Stimulated activated effector memory CD8-positive, alpha-beta T cell treated with anti-CD3 and anti-CD28 coated beads, Interleukin-12 subunit alpha, Interleukin-12 subunit beta, amount 100 ng/mL, for 72 hours (primary cell): ENCODE measurements around the gene NDUFS6.

ENCODE experiments used
- ATAC-seq: fragments of 150-1000 bp; cut with Tn5 transposase; 2 replicates; pipeline ENCODE4 v1.10.0; 2021
- DNase-seq, 2 donors: peaks; one replicate each; pipeline ENCODE4 v3.0.0; 2021 to 2022; ENCODE audit warnings: low spot score in 2 of 2
- H3K27ac Mint-ChIP-seq: one replicate; pipeline ENCODE4 v1.8.0; 2022; ENCODE audit warnings: mild to moderate bottlenecking, mixed read lengths
- H3K36me3 Mint-ChIP-seq: one replicate; pipeline ENCODE4 v1.8.0; 2022; ENCODE audit warnings: mild to moderate bottlenecking, mixed read lengths
- H3K4me1 Mint-ChIP-seq: one replicate; pipeline ENCODE4 v1.8.0; 2022; ENCODE audit warnings: mixed read lengths
- H3K4me3 Mint-ChIP-seq: one replicate; pipeline ENCODE4 v1.8.0; 2022; ENCODE audit warnings: mild to moderate bottlenecking, mixed read lengths
- H3K9me3 Mint-ChIP-seq: one replicate; pipeline ENCODE4 v1.8.0; 2022; ENCODE audit warnings: mixed read lengths

The NDUFS6 gene

DNA sequence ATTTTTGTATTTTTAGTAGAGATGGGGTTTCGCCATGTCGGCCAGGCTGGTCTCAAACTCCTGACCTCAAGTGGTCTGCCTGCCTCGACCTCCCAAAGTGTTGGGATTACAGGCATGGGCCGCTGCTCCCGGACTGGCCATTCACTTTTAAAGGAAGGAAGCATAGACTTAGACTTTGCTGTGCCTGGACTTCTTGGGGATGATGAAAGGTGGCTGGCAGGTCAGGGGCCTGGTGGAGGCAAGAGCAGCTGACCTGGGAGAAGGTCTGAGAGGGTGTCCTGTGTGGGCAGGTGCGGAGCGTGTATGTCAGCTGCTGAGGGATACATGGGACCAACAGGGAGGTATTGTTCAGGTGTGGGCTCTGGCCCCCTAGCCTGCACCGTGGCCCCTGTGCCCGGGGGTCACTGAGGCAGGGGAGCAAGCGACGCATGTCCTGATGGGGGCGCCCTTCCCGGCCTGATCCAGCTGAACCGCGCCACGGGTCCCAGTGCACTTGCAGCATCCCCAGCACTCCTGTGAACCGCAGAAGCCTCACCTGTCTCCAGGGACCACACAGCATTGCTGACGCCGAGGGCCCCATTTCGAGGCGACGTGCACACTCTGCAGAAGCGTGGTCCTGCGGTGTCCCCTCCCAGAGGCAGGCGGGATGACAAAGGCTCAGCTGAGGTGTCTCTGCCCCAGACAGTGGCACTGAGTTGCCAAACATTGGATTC lies 23.1 kb downstream of the NDUFS6 start:
- DNase-seq (no peak), ATAC-seq (no peak)
- no peaks in the 10 kb centered on the region for H3K4me1 Mint-ChIP-seq
- no peak overlapping the region for H3K27ac Mint-ChIP-seq
- H3K9me3 Mint-ChIP-seq, result no peaks in the 10 kb centered on the region
- H3K36me3 Mint-ChIP-seq, result peaks cover 24% of the 10 kb centered on the region
- H3K4me3 Mint-ChIP-seq, result no peak overlapping the region

DNA sequence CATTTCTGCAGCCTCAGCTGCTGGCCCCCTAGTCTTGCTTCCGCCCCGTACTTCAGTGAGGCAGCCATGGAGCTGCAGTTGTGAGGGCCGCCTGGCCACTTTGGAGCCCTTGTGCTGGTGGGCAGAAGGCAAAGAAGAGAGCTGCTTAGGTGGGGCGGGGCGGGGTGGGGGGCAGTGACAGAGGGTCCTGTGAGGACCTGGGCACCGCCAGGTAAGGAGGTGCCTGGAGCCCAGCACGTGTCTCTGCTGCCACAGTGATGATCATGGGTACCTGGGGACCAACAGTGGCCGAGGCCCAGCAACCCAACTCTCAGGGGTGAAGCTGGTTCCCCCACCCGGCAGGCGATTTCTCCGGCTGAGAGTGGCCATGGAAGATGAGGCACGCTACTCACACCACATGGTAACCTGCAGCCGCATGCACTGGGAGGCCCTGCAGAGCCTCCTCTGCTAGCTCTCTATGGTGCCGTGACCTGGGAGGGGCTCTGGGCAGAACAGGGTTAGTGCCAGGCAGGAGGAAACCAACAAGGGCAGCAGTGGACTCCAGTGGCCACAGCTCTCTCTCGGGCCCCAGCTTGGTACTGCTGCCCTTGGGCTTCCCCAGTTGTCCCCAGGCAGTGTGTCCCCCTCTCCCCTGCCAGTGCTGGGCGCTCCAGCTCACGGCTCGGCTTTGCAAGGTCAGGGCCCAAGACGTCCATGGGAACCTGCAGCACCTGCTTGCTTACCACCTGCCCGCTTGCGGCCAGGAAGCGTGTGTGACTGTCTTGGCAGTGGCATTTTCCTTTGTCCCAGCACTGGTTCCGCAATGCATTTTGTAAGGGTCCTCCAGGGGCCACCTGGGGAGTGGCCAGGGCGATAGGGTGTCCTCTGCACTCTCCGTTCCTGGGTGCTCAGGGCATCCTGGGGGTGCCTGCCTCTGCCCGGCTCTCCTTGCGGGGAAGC lies 24.0 kb downstream of the NDUFS6 start:
- Mint-ChIP-seq H3K9me3 (no peaks in the 10 kb centered on the region), H3K4me3 (no peak overlapping the region), H3K36me3 (peaks cover 15% of the 10 kb centered on the region), H3K4me1 (no peaks in the 10 kb centered on the region), H3K27ac (no peak overlapping the region)
- DNase-seq, result no peak
- no peak for ATAC-seq

DNA sequence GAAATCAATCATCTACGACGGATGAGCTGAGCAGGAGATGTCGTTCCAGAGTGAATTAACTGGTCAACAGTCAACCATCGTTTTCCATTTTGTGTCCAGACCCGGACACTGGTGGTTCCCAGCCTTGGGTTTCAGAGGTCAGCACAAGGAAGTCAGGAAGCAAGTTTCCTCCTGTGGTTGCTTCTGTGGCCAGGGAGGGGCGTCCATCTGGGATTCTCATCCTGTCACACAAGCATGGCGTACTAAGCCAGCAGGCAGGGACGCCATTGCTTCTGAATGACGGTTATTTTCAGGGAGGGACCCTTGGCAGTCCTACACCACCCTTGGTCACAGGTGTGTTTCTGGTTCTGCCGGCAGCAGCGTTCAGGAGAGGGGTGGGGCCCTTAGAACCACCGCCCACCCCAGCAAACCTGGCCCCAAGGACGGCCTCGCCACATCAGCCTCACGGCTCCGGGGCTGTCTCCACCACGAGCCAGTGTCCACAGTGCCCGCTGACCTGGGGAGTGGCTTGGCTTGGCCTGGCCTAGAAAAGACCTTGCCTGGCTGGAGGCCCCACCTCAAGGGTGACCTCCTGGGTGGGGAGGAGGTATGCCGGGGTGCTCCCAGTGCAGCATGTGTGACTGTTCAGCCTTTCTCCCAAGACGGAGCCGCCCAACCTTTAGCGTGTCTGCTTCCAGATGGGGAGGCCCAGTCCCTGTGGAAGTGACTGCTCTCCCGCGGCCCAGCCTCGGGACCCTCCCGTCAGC lies 25.2 kb downstream of the NDUFS6 start:
- H3K9me3 Mint-ChIP-seq, result no peaks in the 10 kb centered on the region
- H3K4me3 Mint-ChIP-seq, result no peak overlapping the region
- ATAC-seq (no peak), DNase-seq (no peak)
- H3K36me3 Mint-ChIP-seq, result peaks cover 6% of the 10 kb centered on the region
- no peaks in the 10 kb centered on the region for H3K4me1 Mint-ChIP-seq
- no peak overlapping the region for H3K27ac Mint-ChIP-seq

DNA sequence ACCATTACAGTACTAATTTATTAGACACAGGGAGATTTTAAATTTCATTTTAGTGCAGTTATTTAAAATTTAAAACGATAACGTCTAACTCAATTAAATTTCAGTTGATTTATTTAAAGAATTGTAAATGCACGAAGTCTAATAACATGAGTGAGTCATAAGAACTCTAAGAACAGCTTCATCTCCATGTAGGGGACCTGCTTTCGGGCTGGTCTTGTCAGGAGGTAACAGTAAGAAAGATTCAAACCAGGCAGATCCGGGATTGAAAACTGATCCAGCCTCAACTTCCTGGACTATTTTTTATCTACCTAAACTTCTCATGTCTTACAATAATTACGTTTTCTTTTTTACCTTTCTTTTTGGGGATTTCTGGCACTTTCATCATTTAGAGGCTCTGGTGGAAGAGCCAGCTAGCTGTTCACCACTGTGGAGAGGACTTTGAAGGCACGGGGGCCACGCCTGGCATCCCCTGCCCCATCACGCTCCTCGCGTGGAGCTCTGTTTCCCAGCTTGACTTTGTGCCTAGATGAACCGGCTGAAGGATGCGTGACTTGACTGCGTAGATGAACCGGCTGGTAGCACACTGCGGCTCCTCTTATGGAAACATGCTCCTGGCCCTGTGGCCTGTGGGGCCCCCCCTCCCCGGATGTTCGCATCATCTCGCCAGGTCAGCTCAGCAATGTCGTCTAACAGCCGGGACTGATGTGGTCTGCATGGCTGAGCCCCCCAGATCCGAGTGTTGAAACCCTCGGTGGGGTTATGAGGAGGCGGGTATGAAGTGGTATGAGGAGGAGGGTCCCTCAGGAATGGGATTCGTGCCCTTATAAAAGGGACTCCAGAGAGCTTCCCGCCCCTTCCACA lies 26.0 kb downstream of the NDUFS6 start:
- Mint-ChIP-seq H3K4me3 (no peak overlapping the region), H3K36me3 (peaks cover 6% of the 10 kb centered on the region), H3K27ac (no peak overlapping the region), H3K4me1 (no peaks in the 10 kb centered on the region), H3K9me3 (no peaks in the 10 kb centered on the region)
- ATAC-seq (no peak), DNase-seq (no peak)

- H3K4me3 Mint-ChIP-seq, result no peak overlapping the region
- ATAC-seq (peak; percentile 40), DNase-seq (no peak)
- H3K9me3 Mint-ChIP-seq, result no peaks in the 10 kb centered on the region
- H3K36me3 Mint-ChIP-seq, result peaks cover 6% of the 10 kb centered on the region
- no peak overlapping the region for H3K27ac Mint-ChIP-seq
- H3K4me1 Mint-ChIP-seq, result no peaks in the 10 kb centered on the region
Observed at GRCh38 chr5:1827886-1828397, 26.7 kb downstream of the NDUFS6 start.

DNA sequence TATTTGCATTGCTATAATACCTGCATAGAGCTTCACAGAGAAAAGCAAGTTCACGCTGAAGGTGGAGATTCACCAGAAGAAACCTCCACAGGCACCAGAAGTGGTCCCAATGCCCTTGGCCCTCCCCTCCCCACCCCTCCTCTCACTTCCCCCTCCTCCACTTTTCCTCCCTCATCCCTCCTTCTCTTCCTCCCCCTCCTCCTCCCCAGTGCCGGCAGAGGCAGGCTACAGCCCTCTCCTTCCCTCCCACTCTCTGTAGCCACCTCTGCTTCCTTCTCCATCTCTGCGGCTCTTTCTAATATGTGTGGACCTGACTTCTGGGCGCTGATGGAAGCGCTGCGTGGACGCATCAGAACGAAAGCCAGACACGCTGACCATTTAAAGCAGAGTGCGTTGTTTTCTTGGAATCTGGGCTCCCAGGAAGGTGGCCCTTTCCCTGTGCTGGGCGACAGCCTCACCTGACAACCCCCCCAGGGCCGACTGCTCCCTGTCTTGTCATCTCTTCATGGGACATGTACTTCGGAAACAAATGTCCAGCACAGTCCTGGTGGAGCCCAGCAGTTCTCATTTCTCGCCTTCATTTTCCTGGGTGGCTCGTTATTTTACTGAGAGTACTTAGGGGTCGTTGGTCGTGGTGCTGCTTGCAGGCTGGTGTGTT lies 29.5 kb downstream of the NDUFS6 start:
- Mint-ChIP-seq H3K36me3 (no peaks in the 10 kb centered on the region), H3K9me3 (no peaks in the 10 kb centered on the region), H3K4me3 (no peak overlapping the region), H3K4me1 (no peaks in the 10 kb centered on the region), H3K27ac (no peak overlapping the region)
- DNase-seq (no peak), ATAC-seq (no peak)

GRCh38 chr5:1831257-1831656 lies 30.1 kb downstream of the NDUFS6 start:
- ATAC-seq (no peak), DNase-seq (no peak)
- Mint-ChIP-seq H3K27ac (no peak overlapping the region), H3K4me1 (no peaks in the 10 kb centered on the region), H3K9me3 (no peaks in the 10 kb centered on the region), H3K4me3 (no peak overlapping the region), H3K36me3 (no peaks in the 10 kb centered on the region)

- ATAC-seq (no peak), DNase-seq (no peak)
- Mint-ChIP-seq H3K4me1 (no peaks in the 10 kb centered on the region), H3K36me3 (no peaks in the 10 kb centered on the region), H3K9me3 (no peaks in the 10 kb centered on the region), H3K4me3 (no peak overlapping the region), H3K27ac (no peak overlapping the region)
Observed at GRCh38 chr5:1831677-1832313, 30.6 kb downstream of the NDUFS6 start.

GRCh38 chr5:1832511-1833250 lies 31.5 kb downstream of the NDUFS6 start:
- Mint-ChIP-seq H3K36me3 (no peaks in the 10 kb centered on the region), H3K4me1 (no peaks in the 10 kb centered on the region), H3K27ac (no peak overlapping the region), H3K9me3 (no peaks in the 10 kb centered on the region), H3K4me3 (no peak overlapping the region)
- ATAC-seq (peak; percentile 12), DNase-seq (no peak)

DNA sequence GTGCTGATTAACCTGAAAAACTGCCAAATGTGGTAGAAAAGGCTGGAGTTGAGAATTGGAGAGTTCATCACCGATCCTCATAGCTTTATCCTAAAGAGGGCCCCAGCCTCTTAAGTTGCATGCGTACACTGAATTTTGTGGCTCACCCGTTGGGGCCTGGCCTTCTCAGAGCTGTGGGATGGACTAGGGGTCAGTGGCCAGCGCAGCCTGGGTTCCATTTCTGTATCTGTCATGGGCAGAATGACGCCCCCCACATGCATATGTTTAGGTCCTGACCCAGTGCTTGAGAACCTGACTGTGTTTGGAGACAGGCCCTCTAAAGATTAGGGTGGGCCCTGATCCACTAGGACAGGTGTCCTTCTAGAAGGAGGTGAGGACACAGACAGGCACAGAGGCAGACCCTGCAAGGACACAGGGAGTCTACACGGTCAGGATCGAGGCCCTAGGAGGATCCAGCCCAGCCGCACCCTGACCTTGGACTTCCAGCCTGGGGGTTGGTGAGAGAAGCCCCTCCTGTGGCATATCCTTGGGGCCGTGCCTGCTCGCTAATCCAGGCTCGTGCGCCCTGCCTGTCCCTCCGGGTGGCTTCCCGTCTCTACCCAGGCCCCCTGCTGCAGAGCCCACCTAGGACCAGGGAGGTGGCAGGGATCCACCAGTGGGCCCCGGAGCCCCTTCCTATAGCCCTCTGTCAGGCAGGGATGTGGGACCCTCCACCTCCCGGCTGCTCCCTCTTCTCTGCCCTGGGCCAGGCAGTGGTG lies 32.2 kb downstream of the NDUFS6 start:
- H3K36me3 Mint-ChIP-seq, result no peaks in the 10 kb centered on the region
- H3K9me3 Mint-ChIP-seq, result no peaks in the 10 kb centered on the region
- ATAC-seq (peak; percentile 16), DNase-seq (no peak)
- no peak overlapping the region for H3K27ac Mint-ChIP-seq
- no peaks in the 10 kb centered on the region for H3K4me1 Mint-ChIP-seq
- H3K4me3 Mint-ChIP-seq, result no peak overlapping the region

DNA sequence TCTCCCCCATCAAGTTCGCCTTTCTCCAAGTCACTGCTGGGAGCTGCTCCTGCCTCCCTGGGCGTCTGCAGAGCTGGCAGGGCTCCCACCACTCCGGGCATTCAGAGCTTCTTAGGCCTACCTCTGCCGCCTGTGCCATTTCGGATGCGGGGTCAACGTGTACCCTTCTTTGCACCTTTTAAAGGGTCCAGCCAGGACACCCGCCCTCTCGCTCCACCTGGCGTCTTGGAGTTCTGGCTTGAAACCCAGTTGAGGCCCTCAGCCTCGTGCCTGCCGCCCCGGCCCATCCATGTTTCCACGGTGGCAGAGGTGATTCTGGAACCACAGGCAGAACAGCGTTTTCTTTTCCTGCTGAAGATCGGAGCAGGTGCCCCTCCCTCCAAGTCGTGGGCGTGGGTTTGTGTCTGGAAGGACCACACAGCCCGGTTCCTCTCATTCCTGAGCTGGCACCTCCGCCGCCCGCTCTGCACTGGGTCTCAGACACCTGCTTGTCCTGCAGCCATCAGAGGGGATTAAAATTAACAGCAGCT lies 32.9 kb downstream of the NDUFS6 start:
- no peak for DNase-seq
- no peak for ATAC-seq
- no peak overlapping the region for H3K4me3 Mint-ChIP-seq
- H3K36me3 Mint-ChIP-seq, result no peaks in the 10 kb centered on the region
- H3K4me1 Mint-ChIP-seq, result no peaks in the 10 kb centered on the region
- no peaks in the 10 kb centered on the region for H3K9me3 Mint-ChIP-seq
- H3K27ac Mint-ChIP-seq, result no peak overlapping the region

- DNase-seq (no peak), ATAC-seq (no peak)
- Mint-ChIP-seq H3K27ac (no peak overlapping the region), H3K36me3 (no peaks in the 10 kb centered on the region), H3K4me3 (no peak overlapping the region), H3K4me1 (no peaks in the 10 kb centered on the region), H3K9me3 (no peaks in the 10 kb centered on the region)
Observed at GRCh38 chr5:1834721-1835429, 33.7 kb downstream of the NDUFS6 start.
